Activated naive CD4-positive, alpha-beta T cell treated with anti-CD3 and anti-CD28 coated beads for 36 hours (primary cell): Measurements from ENCODE around the gene EMC8. TPM values are rescaled to one million over a fixed set of nuclear protein-coding genes. Genes with fewer than 3 reads are reported as not detected.

Experiments used
- CTCF ChIA-PET: fragments of 350-600 bp; sonication (Branson Sonifier 250); formaldehyde crosslinking; loops from one replicate; lab custom pipeline; 2021; ENCODE audit warnings: antibody characterized with exemption; lab: Charles Lee
- DNase-seq: peaks from one replicate; pipeline ENCODE4 v3.0.0-alpha.2; 2020
- H3K27ac Mint-ChIP-seq: one replicate; pipeline ENCODE4 v1.8.0; 2021; ENCODE audit warnings: mild to moderate bottlenecking, mixed read lengths
- H3K27me3 Mint-ChIP-seq: one replicate; pipeline ENCODE4 v1.8.0; 2021; ENCODE audit warnings: low read depth, mixed read lengths
- H3K36me3 Mint-ChIP-seq: one replicate; pipeline ENCODE4 v1.8.0; 2021; ENCODE audit warnings: low read depth, mixed read lengths
- H3K4me1 Mint-ChIP-seq: one replicate; pipeline ENCODE4 v1.8.0; 2021; ENCODE audit warnings: low read depth, mixed read lengths
- H3K4me3 Mint-ChIP-seq: one replicate; pipeline ENCODE4 v1.8.0; 2021; ENCODE audit warnings: mild to moderate bottlenecking, moderate library complexity, mixed read lengths
- H3K9me3 Mint-ChIP-seq: one replicate; pipeline ENCODE4 v1.8.0; 2021; ENCODE audit warnings: mixed read lengths
- intact Hi-C: fragments of 100-400 bp; cut with micrococcal nuclease; formaldehyde crosslinking; loops from one replicate; pipeline ENCODE4 v1.15.1; 2023
- total RNA-seq, 2 experiments: library from RNA; stranded (reverse); gene quantifications; one replicate each; pipeline ENCODE4 v1.2.3, GENCODE V29; 2021

The EMC8 gene
- total RNA-seq = 10 to 100 TPM; 28.5 to 31.6 TPM

DNA sequence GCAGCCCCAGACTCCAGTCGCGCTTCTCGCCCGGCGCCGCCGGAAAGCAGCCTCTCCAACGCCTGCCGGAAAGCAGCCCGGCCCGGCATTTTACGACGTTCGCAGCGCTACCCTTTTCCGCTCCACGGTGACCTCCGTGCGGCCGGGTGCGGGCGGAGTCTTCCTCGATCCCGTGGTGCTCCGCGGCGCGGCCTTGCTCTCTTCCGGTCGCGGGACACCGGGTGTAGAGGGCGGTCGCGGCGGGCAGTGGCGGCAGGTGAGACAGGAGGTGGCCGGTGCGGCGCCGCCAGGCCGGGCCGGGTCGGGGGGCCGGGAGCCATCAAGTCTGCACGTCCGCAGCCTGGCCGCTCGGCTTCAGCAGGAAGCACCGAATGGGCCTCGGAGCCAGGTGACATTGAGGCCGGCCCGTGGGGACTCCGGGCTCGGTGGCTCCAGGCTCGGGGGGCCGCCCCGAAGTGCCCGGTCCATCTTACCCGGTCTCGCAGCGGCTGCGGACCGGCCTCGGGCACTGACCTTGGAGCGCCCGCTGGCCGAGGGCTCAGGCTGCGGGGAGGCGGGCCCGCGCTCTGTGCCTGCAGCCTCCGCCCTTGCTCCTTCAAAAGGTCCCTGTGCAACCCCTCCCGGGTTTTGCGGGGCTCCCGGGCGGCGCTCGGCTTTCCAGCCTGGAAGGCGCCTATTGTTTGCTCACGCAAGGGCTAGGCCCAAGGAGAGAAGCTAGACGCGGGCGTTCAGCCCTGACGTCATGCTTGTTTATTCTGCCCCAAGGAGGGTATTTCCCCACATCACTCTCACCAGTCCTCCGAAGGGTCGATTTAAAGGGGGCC is at the start of gene EMC8, which contains the start of gene COX4I1:
EMC8 (minus strand) TSS at position 48 of the 824 bp plus-strand sequence. CDS start 249 bp downstream, outside the sequence.
COX4I1 (plus strand) TSS at position 199 of the 824 bp plus-strand sequence. CDS start 1,511 bp downstream, outside the sequence.
- peak; percentile 97 for DNase-seq
- Mint-ChIP-seq H3K36me3 (peaks cover 46% of the 10 kb centered on the region), H3K4me1 (peaks cover 56% of the 10 kb centered on the region), H3K4me3 (peak within 1 kb of the TSS; percentile 86), H3K9me3 (no peaks in the 10 kb centered on the region), H3K27ac (peak within 1 kb of the TSS; percentile 88), H3K27me3 (no peaks in the 10 kb centered on the region)
- CTCF ChIA-PET = interaction anchor here (1.0 kb wide), 2 partner anchors 19 to 22 kb away, joined by 3 read pairs; no protein-coding TSS in a partner anchor
- intact Hi-C loops = loop anchor here (1.0 to 2.0 kb wide), 4 partner anchors 65 to 187 kb away; partner anchors contain the start of gene GSE1

DNA sequence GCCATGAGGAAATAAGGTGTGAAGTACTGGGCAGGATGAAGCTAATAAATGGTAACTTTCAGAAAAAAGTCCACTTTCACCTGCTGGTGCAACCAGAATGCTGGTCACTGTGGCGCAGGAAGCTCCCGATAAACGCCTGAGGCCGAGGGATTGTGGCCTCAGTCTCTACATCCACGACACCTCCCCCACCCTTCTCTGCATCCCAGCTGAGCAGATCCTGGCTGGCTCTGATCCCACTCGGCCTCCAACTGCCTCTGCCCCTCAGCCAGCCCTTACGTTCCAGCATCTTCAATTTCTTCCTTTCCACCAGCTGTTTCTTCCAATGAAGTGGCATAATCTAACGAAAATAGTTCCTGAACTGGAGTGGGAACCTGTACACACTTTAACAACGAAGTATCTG is 49.6 kb upstream of the EMC8 start:
- H3K9me3 Mint-ChIP-seq = no peaks in the 10 kb centered on the region
- H3K4me3 Mint-ChIP-seq = no peak overlapping the region
- no peak overlapping the region for H3K27ac Mint-ChIP-seq
- no peaks in the 10 kb centered on the region for H3K36me3 Mint-ChIP-seq
- DNase-seq = no peak
- CTCF ChIA-PET = interaction anchor here (0.6 kb wide), 1 partner anchor 633 kb away, joined by 3 read pairs; no protein-coding TSS in a partner anchor
- H3K4me1 Mint-ChIP-seq = peaks cover 11% of the 10 kb centered on the region
- peaks cover 17% of the 10 kb centered on the region for H3K27me3 Mint-ChIP-seq
- intact Hi-C loops = no loop called here

DNA sequence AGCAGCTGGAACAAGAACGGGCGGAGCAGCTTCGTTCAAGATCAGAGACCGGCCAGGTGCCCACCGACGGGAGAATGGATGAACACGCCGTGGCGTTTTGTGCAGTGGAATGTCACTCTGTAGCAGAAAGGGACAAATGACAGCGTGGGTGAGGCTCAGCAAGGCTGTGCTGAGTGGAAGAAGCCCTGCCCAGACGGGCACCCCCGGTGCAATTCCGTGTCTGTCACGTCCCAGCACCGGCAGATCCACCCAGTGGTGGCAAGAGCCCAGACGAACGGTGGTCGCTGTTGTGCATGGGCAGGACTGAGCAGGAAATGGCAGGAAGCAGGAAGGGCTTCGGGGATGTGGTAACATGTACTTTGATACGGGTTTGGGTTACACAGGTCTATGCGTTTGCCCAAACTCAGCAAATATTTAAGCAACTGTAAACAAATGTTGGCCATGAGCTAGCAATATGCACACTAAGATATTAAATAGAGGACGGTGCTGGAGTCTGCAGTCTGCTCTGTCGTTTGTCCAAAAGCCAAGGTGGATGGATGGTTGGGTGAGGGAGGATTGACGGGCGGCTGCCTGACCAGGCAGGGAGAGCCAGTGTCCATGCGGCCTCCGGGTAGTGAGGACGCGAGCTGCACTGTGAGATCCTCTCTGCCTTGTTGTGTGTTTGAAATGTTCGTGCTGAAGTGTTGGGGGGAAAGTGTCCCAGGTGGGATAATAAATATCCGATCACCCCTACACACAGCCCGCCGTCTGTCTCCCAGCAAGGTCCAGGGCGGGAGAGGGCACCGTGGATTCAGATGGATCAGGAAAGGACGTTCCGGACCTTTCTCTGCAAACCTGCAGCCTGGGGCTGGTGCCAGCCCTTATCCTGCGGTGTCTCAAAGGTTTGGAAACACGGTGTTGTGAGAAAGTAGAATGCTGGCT is 48.6 kb upstream of the EMC8 start:
- intact Hi-C loops = no loop called here
- Mint-ChIP-seq H3K27me3 (peaks cover 17% of the 10 kb centered on the region), H3K4me1 (peaks cover 11% of the 10 kb centered on the region), H3K27ac (no peak overlapping the region), H3K36me3 (no peaks in the 10 kb centered on the region), H3K4me3 (no peak overlapping the region), H3K9me3 (no peaks in the 10 kb centered on the region)
- CTCF ChIA-PET = interaction anchor here (1.1 to 1.3 kb wide), 2 partner anchors 27 to 28 kb away, joined by 3 read pairs; no protein-coding TSS in a partner anchor
- no peak for DNase-seq

- H3K4me3 Mint-ChIP-seq = no peak overlapping the region
- H3K27ac Mint-ChIP-seq = no peak overlapping the region
- no peaks in the 10 kb centered on the region for H3K36me3 Mint-ChIP-seq
- no peaks in the 10 kb centered on the region for H3K9me3 Mint-ChIP-seq
- CTCF ChIA-PET = no interaction called here
- intact Hi-C loops = no loop called here
- peaks cover 17% of the 10 kb centered on the region for H3K27me3 Mint-ChIP-seq
- no peak for DNase-seq
- peaks cover 11% of the 10 kb centered on the region for H3K4me1 Mint-ChIP-seq
These were observed 47.7 kb upstream of the EMC8 start for GRCh38 chr16:85847036-85847435.

DNA sequence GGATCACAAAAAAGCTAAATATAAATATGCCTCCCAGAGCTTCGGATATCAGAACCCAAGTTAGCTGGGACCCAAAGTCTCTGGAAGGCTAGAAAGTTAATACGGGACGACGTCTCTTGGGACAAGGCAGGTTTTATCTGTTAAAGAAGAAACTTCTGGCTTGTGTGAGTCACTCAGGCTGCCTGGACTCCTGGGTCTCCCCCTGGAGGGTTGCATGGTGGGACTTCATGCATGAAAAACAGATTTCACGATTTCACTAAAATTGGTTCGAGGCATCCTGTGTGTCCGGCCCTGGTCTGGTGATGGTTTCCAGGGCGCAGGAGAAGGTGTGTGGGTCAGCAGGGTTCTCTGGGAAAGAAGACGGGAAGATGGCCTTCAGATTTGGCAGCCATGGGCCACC is 47.1 kb upstream of the EMC8 start:
- Mint-ChIP-seq H3K27ac (no peak overlapping the region), H3K4me1 (peaks cover 11% of the 10 kb centered on the region), H3K4me3 (no peak overlapping the region), H3K27me3 (peaks cover 17% of the 10 kb centered on the region), H3K36me3 (no peaks in the 10 kb centered on the region), H3K9me3 (no peaks in the 10 kb centered on the region)
- CTCF ChIA-PET = interaction anchor here (0.6 to 0.7 kb wide), 2 partner anchors 24 to 209 kb away, joined by 3 read pairs; no protein-coding TSS in a partner anchor
- intact Hi-C loops = no loop called here
- no peak for DNase-seq

DNA sequence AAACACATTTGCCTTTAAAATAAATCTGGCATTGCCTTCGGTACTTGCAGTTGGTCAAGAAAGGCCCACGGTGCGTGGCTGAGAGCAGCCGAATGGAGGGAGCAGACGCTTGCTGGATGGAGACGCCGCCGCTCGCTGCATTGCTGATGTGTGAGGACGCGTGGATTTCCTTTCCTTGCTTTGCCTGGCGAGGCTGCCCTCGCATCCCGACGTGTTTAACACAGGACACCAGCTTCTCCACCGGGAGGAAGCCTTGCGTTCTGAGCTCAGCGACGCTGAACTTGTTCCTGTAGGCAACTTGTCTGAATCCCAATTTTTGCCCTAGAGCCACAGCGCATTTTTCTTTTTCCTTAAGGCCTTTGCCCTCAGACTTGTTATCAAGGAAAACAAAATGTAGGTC is 45.9 kb upstream of the EMC8 start:
- no peak for DNase-seq
- CTCF ChIA-PET = interaction anchor here (0.6 to 1.4 kb wide), 3 partner anchors 24 to 138 kb away, joined by 3 to 6 read pairs (median 5); no protein-coding TSS in a partner anchor
- Mint-ChIP-seq H3K4me3 (no peak overlapping the region), H3K9me3 (no peaks in the 10 kb centered on the region), H3K27ac (no peak overlapping the region), H3K4me1 (peaks cover 11% of the 10 kb centered on the region), H3K27me3 (peaks cover 20% of the 10 kb centered on the region), H3K36me3 (no peaks in the 10 kb centered on the region)
- intact Hi-C loops = no loop called here

- CTCF ChIA-PET = interaction anchor here (0.6 to 1.4 kb wide), 3 partner anchors 24 to 139 kb away, joined by 3 to 6 read pairs (median 5); no protein-coding TSS in a partner anchor
These were observed 45.4 kb upstream of the EMC8 start for GRCh38 chr16:85844786-85845185.

GRCh38 chr16:85844169-85844481 is 44.8 kb upstream of the EMC8 start:
- intact Hi-C loops = no loop called here
- no peak overlapping the region for H3K4me3 Mint-ChIP-seq
- no peak for DNase-seq
- H3K9me3 Mint-ChIP-seq = no peaks in the 10 kb centered on the region
- no peaks in the 10 kb centered on the region for H3K36me3 Mint-ChIP-seq
- CTCF ChIA-PET = interaction anchor here (1.2 kb wide), 1 partner anchor 25 kb away, joined by 5 read pairs; no protein-coding TSS in a partner anchor
- H3K27me3 Mint-ChIP-seq = peaks cover 19% of the 10 kb centered on the region
- no peak overlapping the region for H3K27ac Mint-ChIP-seq
- peaks cover 11% of the 10 kb centered on the region for H3K4me1 Mint-ChIP-seq

More at GRCh38 chr16:85844786-85845185, 45.4 kb upstream of the EMC8 start:
- no peak for DNase-seq
- Mint-ChIP-seq H3K27ac (no peak overlapping the region), H3K36me3 (no peaks in the 10 kb centered on the region), H3K9me3 (no peaks in the 10 kb centered on the region), H3K4me3 (no peak overlapping the region), H3K4me1 (peaks cover 11% of the 10 kb centered on the region), H3K27me3 (peaks cover 20% of the 10 kb centered on the region)
- intact Hi-C loops = no loop called here

- DNase-seq = no peak
- H3K4me1 Mint-ChIP-seq = peaks cover 11% of the 10 kb centered on the region
- H3K27ac Mint-ChIP-seq = no peak overlapping the region
- intact Hi-C loops = no loop called here
- CTCF ChIA-PET = no interaction called here
- H3K36me3 Mint-ChIP-seq = no peaks in the 10 kb centered on the region
- no peaks in the 10 kb centered on the region for H3K9me3 Mint-ChIP-seq
- H3K27me3 Mint-ChIP-seq = peaks cover 21% of the 10 kb centered on the region
- H3K4me3 Mint-ChIP-seq = no peak overlapping the region
These were observed 44.3 kb upstream of the EMC8 start for GRCh38 chr16:85843471-85844168.

DNA sequence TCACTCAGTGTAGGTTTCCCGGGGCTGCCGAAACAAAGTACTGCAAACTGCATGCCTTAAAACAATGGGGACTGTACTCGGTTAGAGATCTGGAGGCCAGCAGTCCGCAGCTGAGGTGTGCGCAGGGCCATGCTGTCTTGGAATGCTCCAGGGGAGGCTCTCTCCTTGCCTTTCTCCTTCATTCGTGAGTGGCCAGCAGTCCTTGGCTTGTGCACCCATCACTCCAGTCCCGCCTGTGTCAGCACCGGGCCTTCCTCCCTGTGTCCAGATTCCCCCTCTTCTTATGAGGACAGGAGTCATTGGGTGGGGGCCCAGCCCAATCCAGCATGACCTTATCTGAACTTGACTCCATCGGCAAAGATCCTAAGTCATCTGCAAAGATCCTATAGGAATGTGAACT is 43.5 kb upstream of the EMC8 start:
- Mint-ChIP-seq H3K27me3 (peaks cover 17% of the 10 kb centered on the region), H3K27ac (no peak overlapping the region), H3K36me3 (no peaks in the 10 kb centered on the region), H3K4me1 (peaks cover 11% of the 10 kb centered on the region), H3K4me3 (no peak overlapping the region), H3K9me3 (no peaks in the 10 kb centered on the region)
- CTCF ChIA-PET = interaction anchor here (1.0 kb wide), 1 partner anchor 29 kb away, joined by 3 read pairs; no protein-coding TSS in a partner anchor
- intact Hi-C loops = no loop called here
- no peak for DNase-seq

- no peaks in the 10 kb centered on the region for H3K36me3 Mint-ChIP-seq
These were observed 43.1 kb upstream of the EMC8 start for GRCh38 chr16:85842435-85842834.

More at GRCh38 chr16:85842435-85842834, 43.1 kb upstream of the EMC8 start:
- no peaks in the 10 kb centered on the region for H3K9me3 Mint-ChIP-seq
- no peak overlapping the region for H3K4me3 Mint-ChIP-seq
- H3K27ac Mint-ChIP-seq = no peak overlapping the region
- CTCF ChIA-PET = interaction anchor here (1.0 kb wide), 1 partner anchor 28 kb away, joined by 3 read pairs; no protein-coding TSS in a partner anchor
- H3K4me1 Mint-ChIP-seq = peaks cover 11% of the 10 kb centered on the region
- intact Hi-C loops = no loop called here
- DNase-seq = no peak
- peaks cover 19% of the 10 kb centered on the region for H3K27me3 Mint-ChIP-seq
